CD4-positive, alpha-beta T cell (primary cell): ENCODE data around the gene IVNS1ABP. TPM values are rescaled to one million over a fixed set of nuclear protein-coding genes. Genes with fewer than 3 reads are reported as not detected.

Experiments
- ATAC-seq: fragments of 200-7000 bp; cut with Tn5 transposase; one replicate; pipeline ENCODE4 v1.10.0; 2022; ENCODE audit warnings: mild to moderate bottlenecking; ENCODE audit not compliant: poor library complexity
- CTCF ChIA-PET: fragments of 350-600 bp; sonication (Branson Sonifier 250); formaldehyde crosslinking; loops from one replicate; lab custom pipeline; 2021; ENCODE audit warnings: antibody characterized with exemption, inconsistent platforms; lab: Charles Lee
- POLR2A ChIA-PET: fragments of 350-600 bp; sonication (Branson Sonifier 250); formaldehyde crosslinking; loops from one replicate; lab custom pipeline; 2021; ENCODE audit warnings: antibody characterized with exemption, inconsistent platforms; lab: Charles Lee
- DNase-seq, 14 experiments: peaks; one replicate each; pipeline ENCODE4 v3.0.0-alpha.2; 2013 to 2020; ENCODE audit warnings: mixed read lengths in 2 of 14
- H3K27ac ChIP-seq, 2 donors: one replicate each; pipeline versions ENCODE4 v1.5.1 to v1.7.0; 2013; ENCODE audit warnings: low read length in 2 of 2, low read depth in 1 of 2, mild to moderate bottlenecking in 1 of 2
- H3K27me3 ChIP-seq, 2 experiments: 1 replicate in 1 of 2; 2 replicates in 1 of 2; pipeline versions ENCODE4 v1.6.1 to v1.7.0; 2013; ENCODE audit warnings: low read length in 2 of 2, control low read depth in 1 of 2, mild to moderate bottlenecking in 1 of 2, moderate library complexity in 1 of 2; ENCODE audit not compliant: insufficient read depth in 2 of 2, control insufficient read depth in 1 of 2
- H3K36me3 ChIP-seq: one replicate; pipeline ENCODE4 v1.6.1; 2013; ENCODE audit warnings: low read length, control low read depth; ENCODE audit not compliant: insufficient read depth
- H3K4me1 ChIP-seq: one replicate; pipeline ENCODE4 v1.6.1; 2013; ENCODE audit warnings: low read length, control low read depth; ENCODE audit not compliant: insufficient read depth
- H3K4me3 ChIP-seq: one replicate; pipeline ENCODE4 v1.5.1; 2013; ENCODE audit warnings: mild to moderate bottlenecking, low read length, moderate library complexity
- H3K9me3 ChIP-seq, 2 experiments: 1 replicate in 1 of 2; 2 replicates in 1 of 2; pipeline versions ENCODE4 v1.6.1 to v1.7.0; 2013; ENCODE audit warnings: low read length in 2 of 2, mild to moderate bottlenecking in 2 of 2, control low read depth in 1 of 2, moderate library complexity in 1 of 2; ENCODE audit not compliant: control insufficient read depth in 1 of 2, insufficient read depth in 1 of 2
- H3K27ac Mint-ChIP-seq: one replicate; pipeline ENCODE4 v1.8.0; 2020; ENCODE audit warnings: mixed read lengths
- H3K27me3 Mint-ChIP-seq: one replicate; pipeline ENCODE4 v1.8.0; 2021; ENCODE audit warnings: mixed read lengths
- H3K36me3 Mint-ChIP-seq: one replicate; pipeline ENCODE4 v1.8.0; 2021; ENCODE audit warnings: low read depth, mixed read lengths
- H3K4me1 Mint-ChIP-seq: one replicate; pipeline ENCODE4 v1.8.0; 2021; ENCODE audit warnings: low read depth, mixed read lengths
- H3K4me3 Mint-ChIP-seq: one replicate; pipeline ENCODE4 v1.8.0; 2020; ENCODE audit warnings: mild to moderate bottlenecking, mixed read lengths
- H3K9me3 Mint-ChIP-seq: one replicate; pipeline ENCODE4 v1.8.0; 2020; ENCODE audit warnings: mixed read lengths
- CTCF ChIP-seq: fragments of 200-600 bp; IDR thresholded peaks from one replicate; pipeline ENCODE4 v1.8.0; 2022; ENCODE audit warnings: antibody characterized with exemption, mild to moderate bottlenecking
- intact Hi-C, 2 experiments: fragments of 100-400 bp; cut with DNase I in 1 of 2; cut with micrococcal nuclease in 1 of 2; formaldehyde crosslinking; loops; one replicate each; pipeline versions ENCODE4 v1.15.1 to v1.9.0; 2023 to 2025; cut with DNase I, micrococcal nuclease
- total RNA-seq, 174 experiments: library from RNA in 2 of 174; stranded (reverse) in 2 of 174; gene quantifications; one replicate each; pipeline ENCODE4 v1.2.3 and lab custom pipeline; 2021 to 2026

IVNS1ABP gene
- total RNA-seq, 2 experiments from 2014 or later: 234 to 254 TPM

GRCh38 chr1:185328255-185328654 lies 11.2 kb upstream of the IVNS1ABP start:
- H3K27ac ChIP-seq: no peak overlapping the region
- H3K27me3 ChIP-seq: no peaks in the 10 kb centered on the region
- H3K36me3 ChIP-seq: no peaks in the 10 kb centered on the region
- no peaks in the 10 kb centered on the region for H3K36me3 Mint-ChIP-seq
- H3K27ac Mint-ChIP-seq: no peak overlapping the region
- H3K9me3 Mint-ChIP-seq: no peaks in the 10 kb centered on the region
- H3K4me1 ChIP-seq: no peaks in the 10 kb centered on the region
- DNase-seq (no peak), ATAC-seq (no peak)
- H3K4me3 ChIP-seq: no peak overlapping the region
- CTCF ChIA-PET: no interaction called here
- H3K27me3 Mint-ChIP-seq: no peaks in the 10 kb centered on the region
- no peak overlapping the region for H3K4me3 Mint-ChIP-seq
- intact Hi-C loops: no loop called here
- no peak for TF ChIP-seq CTCF
- POLR2A ChIA-PET: no interaction called here
- H3K4me1 Mint-ChIP-seq: no peaks in the 10 kb centered on the region
- H3K9me3 ChIP-seq: no peaks in the 10 kb centered on the region

GRCh38 chr1:185325413-185325812 lies 8.4 kb upstream of the IVNS1ABP start:
- H3K27me3 ChIP-seq: no peaks in the 10 kb centered on the region
- no peak for ATAC-seq
- intact Hi-C loops: no loop called here
- Mint-ChIP-seq H3K36me3 (no peaks in the 10 kb centered on the region), H3K27me3 (no peaks in the 10 kb centered on the region), H3K9me3 (no peaks in the 10 kb centered on the region), H3K4me3 (no peak overlapping the region), H3K4me1 (no peaks in the 10 kb centered on the region), H3K27ac (no peak overlapping the region)
- H3K36me3 ChIP-seq: no peaks in the 10 kb centered on the region
- H3K4me1 ChIP-seq: no peaks in the 10 kb centered on the region
- H3K9me3 ChIP-seq: no peaks in the 10 kb centered on the region
- POLR2A ChIA-PET: interaction anchor here (0.6 to 0.7 kb wide), 2 partner anchors 9 to 244 kb away, joined by 3 to 5 read pairs; partner anchors contain the start of gene IVNS1ABP
- no peak for TF ChIP-seq CTCF
- DNase-seq: no peak
- H3K4me3 ChIP-seq: no peak overlapping the region
- no peak overlapping the region for H3K27ac ChIP-seq
- CTCF ChIA-PET: no interaction called here

GRCh38 chr1:185324118-185324517 lies 7.1 kb upstream of the IVNS1ABP start:
- DNase-seq: no peak
- peaks cover 1% of the 10 kb centered on the region for H3K4me1 Mint-ChIP-seq
- H3K9me3 Mint-ChIP-seq: no peaks in the 10 kb centered on the region
- H3K36me3 Mint-ChIP-seq: no peaks in the 10 kb centered on the region
- Histone ChIP-seq H3K9me3 (no peaks in the 10 kb centered on the region), H3K27ac (no peak overlapping the region), H3K36me3 (no peaks in the 10 kb centered on the region), H3K4me1 (no peaks in the 10 kb centered on the region), H3K27me3 (no peaks in the 10 kb centered on the region), H3K4me3 (no peak overlapping the region)
- ChIA-PET CTCF (no interaction called here), POLR2A (no interaction called here)
- intact Hi-C loops: no loop called here
- no peak for ATAC-seq
- TF ChIP-seq CTCF: no peak
- H3K27me3 Mint-ChIP-seq: no peaks in the 10 kb centered on the region
- H3K27ac Mint-ChIP-seq: no peak overlapping the region
- no peak overlapping the region for H3K4me3 Mint-ChIP-seq
